ENCODE data around the gene MZT2A.
"Not testable (repeated sequence)": the region's sequence is repeated elsewhere in the genome, so short reads cannot be mapped to it uniquely, and the experiment has no call there.

Gene MZT2A

DNA sequence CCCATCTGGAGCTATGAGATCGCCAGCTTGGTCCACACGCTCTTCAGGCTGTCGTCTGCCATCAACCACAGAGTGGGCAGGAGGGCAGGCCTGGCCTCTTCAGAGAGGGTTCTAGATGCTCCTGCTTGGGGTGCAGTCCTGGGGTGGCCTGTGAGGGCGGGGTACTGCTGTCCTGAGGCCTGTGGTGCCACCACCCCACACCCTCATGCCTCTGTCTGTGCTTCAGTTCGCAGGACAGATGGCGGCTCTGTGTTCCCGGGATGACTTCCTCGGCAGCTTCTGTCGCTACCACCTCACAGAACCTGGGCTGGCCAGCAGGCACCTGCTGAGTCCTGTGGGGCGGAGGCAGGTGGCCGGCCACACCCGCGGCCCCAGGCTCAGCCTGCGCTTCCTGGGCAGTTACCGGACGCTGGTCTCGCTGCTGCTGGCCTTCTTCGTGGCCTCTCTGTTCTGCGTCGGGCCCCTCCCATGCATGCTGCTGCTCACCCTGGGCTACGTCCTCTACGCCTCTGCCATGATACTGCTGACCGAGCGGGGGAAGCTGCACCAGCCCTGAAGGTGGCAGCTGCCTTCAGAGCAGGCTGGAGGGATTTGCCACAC lies 27.8 kb upstream of the MZT2A start:
- DNase-seq: not testable (repeated sequence)

DNA sequence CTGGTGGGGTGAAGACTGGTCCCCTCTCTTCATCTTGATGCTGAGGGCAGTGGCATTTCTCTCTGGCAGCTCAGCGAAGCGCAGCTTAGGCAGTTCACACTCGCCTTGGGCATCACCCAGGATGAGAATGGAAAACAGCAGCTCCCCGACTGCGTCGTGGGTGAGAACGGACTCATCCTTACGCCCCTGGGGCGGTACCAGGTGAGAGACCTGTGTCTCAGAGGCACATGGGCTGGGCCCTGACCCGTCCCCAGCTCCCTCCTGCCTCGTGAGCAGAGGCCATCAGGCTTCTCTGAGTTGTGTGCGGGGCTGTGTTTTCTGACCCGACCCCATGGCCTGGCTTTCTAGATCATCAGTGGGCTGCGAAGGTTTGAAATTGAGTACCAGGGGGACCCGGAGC lies 27.3 kb upstream of the MZT2A start:
- no peak for DNase-seq

- DNase-seq: not testable (repeated sequence)
Observed at GRCh38 chr2:131518531-131518930, 26.3 kb upstream of the MZT2A start.

- not testable (repeated sequence) for DNase-seq
Observed at GRCh38 chr2:131517856-131518255, 25.7 kb upstream of the MZT2A start.

DNA sequence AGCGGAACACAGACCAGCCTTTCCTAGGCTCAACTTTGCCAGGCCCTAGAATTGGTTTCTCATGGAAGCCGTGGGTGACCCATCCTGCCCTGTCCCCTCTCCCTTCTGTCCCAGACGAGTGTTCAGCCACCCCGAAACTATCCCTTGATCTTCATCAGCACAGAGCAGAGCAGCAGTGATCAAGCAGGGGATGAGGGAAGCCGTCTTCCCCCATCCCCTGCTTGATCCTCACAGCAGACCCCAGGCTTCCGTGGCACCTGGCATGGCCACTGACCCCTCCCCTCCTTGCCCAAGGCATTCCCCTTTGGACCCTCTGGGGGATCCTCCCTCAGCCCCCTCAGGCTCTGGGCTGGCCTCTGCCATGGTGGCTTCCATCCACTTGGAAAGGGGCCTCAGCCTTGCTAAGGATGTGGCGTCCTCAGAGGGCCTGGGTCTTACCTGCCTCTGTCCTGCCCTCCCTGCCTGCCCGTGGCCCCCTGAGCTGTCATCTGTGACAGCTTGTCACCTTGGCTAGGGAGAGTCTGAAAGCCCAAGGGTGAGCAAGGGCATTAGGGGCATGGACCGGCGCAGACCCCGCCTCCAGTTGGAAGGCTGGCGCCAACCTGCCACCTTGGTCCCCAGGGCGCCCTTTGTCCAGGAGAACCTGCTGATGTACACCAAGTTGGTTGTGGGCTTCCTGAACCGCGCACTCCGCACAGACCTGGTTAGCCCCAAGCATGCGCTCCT lies 25.1 kb upstream of the MZT2A start:
- DNase-seq: no peak

GRCh38 chr2:131516621-131517020 lies 24.4 kb upstream of the MZT2A start:
- DNase-seq: not testable (repeated sequence)

- no peak for DNase-seq
Observed at GRCh38 chr2:131516011-131516410, 23.8 kb upstream of the MZT2A start.

GRCh38 chr2:131515235-131515634 lies 23.0 kb upstream of the MZT2A start:
- DNase-seq: not testable (repeated sequence)

- DNase-seq: not testable (repeated sequence)
Observed at GRCh38 chr2:131514408-131515166, 22.4 kb upstream of the MZT2A start.

- DNase-seq: not testable (repeated sequence)
Observed at GRCh38 chr2:131511969-131512870, 20.0 kb upstream of the MZT2A start.

DNA sequence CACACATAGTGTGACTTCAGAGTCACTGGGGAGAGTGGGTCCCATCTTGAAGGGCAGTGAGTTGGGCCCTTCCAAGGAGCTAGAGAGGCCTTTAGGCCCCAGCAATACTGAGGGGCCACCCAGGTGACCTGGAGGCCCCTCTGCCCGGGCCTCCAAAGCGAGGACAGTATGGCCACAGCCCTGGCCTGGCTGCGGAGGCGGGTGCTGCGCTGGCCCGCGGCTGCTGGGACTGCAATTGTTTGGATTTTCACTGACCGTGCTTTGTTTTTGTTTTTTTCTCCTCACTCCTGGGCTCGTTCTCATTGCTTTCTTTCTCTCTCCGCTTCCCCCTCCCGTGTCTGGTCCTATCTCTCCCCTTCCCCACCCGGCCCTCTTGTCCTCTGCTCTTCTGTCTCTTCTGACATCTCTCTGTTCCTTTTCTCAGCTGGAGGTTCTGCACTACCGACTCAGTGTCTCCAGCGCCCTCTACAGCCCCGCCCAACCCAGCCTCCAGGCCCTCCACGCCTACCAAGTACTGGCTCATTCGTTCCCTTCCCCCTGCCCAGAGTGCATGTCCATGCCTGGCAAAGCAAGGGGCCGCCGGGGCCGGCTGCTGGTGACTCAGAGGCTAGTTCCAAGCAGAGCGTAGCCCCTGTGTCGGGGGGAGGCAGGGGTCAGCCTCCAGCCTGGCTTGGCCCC lies 19.2 kb upstream of the MZT2A start:
- DNase-seq: not testable (repeated sequence)

GRCh38 chr2:131509615-131510014 lies 17.4 kb upstream of the MZT2A start:
- DNase-seq: no peak

GRCh38 chr2:131504082-131504750 lies 12.0 kb upstream of the MZT2A start:
- not testable (repeated sequence) for DNase-seq

GRCh38 chr2:131503587-131503986 lies 11.4 kb upstream of the MZT2A start:
- DNase-seq: not testable (repeated sequence)

GRCh38 chr2:131498321-131498973 lies 6.2 kb upstream of the MZT2A start:
- not testable (repeated sequence) for DNase-seq

- DNase-seq: not testable (repeated sequence)
Observed at GRCh38 chr2:131495506-131495905, 3.3 kb upstream of the MZT2A start.

- DNase-seq: no peak
Observed at GRCh38 chr2:131493199-131493968, 1.2 kb upstream of the MZT2A start.

- peak; percentile 96 for DNase-seq
Observed at GRCh38 chr2:131492418-131493198, 411 bp upstream of the MZT2A start.

DNA sequence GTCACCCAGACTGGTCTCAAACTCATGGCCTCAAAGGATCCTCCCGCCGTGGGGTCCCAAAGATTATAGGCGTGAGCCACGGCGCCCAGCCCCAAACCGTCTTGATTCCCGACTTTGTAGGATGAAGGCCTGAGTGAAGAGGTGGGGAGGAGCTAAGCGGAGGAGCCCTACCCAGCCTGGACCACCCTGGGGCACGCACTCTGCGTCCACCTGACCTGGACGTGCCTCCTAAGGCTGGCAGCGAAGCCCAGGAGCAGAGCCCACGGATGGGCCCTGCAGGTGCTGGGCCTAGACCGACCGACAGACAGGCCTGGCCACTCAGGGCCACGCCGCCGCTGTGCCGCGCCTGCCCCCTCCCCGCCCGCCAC lies 744 bp downstream of the MZT2A start:
- DNase-seq: not testable (repeated sequence)
